ENCODE measurements around the gene FUBP3.

- TF ChIP-seq CTCF (IDR thresholded peaks at IDR 0.05) (no peak), POLR2A (IDR thresholded peaks at IDR 0.05) (no peak)
Observed at GRCh38 chr9:130672933-130673615, 93.7 kb downstream of the FUBP3 start.
